CD14-positive monocyte (primary cell): ENCODE data around the gene MYBPHL. TPM values are rescaled to one million over a fixed set of nuclear protein-coding genes. Genes with fewer than 3 reads are reported as not detected.

Source experiments
- DNase-seq, 3 donors: peaks; one replicate each; pipeline ENCODE4 v3.0.0-alpha.2; 2011 to 2022
- H2AFZ ChIP-seq: 2 replicates; pipeline ENCODE4 v1.6.0; 2012; ENCODE audit warnings: mild to moderate bottlenecking, low read depth, low read length, inconsistent platforms; ENCODE audit not compliant: insufficient read depth, poor library complexity, severe bottlenecking
- H3K27ac ChIP-seq, 2 donors: 1 replicate in 1 of 2; 2 replicates in 1 of 2; pipeline ENCODE4 v1.5.1; 2012 to 2013; ENCODE audit warnings: low read length in 2 of 2, control low read depth in 1 of 2, inconsistent platforms in 1 of 2, low read depth in 1 of 2, mild to moderate bottlenecking in 1 of 2
- H3K27me3 ChIP-seq, 2 donors: one replicate each; pipeline versions ENCODE4 v1.6.0 to v1.6.1; 2011 to 2013; ENCODE audit warnings: low read length in 2 of 2; ENCODE audit not compliant: control insufficient read depth in 2 of 2, insufficient read depth in 2 of 2
- H3K36me3 ChIP-seq, 2 donors: replicated peaks in 1 of 2; 1 replicate in 1 of 2; 2 replicates in 1 of 2; pipeline versions ENCODE4 v1.5.1 to v1.6.1; 2012 to 2013; ENCODE audit warnings: low read length in 2 of 2, control low read depth in 1 of 2, inconsistent platforms in 1 of 2, mild to moderate bottlenecking in 1 of 2; ENCODE audit not compliant: insufficient read depth in 2 of 2, control insufficient read depth in 1 of 2
- H3K4me1 ChIP-seq, 2 donors: 1 replicate in 1 of 2; 2 replicates in 1 of 2; pipeline versions ENCODE4 v1.5.1 to v1.6.1; 2012 to 2013; ENCODE audit warnings: low read length in 2 of 2, control low read depth in 1 of 2, inconsistent platforms in 1 of 2, mild to moderate bottlenecking in 1 of 2, moderate library complexity in 1 of 2; ENCODE audit not compliant: insufficient read depth in 2 of 2, control insufficient read depth in 1 of 2
- H3K4me2 ChIP-seq: replicated peaks from 2 replicates; pipeline ENCODE3; 2012; ENCODE audit warnings: low read length, moderate library complexity, mild to moderate bottlenecking; ENCODE audit not compliant: poor library complexity, severe bottlenecking; ENCODE audit errors: extremely low read depth
- H3K4me3 ChIP-seq, 3 experiments: fragments of 200-600 bp in 1 of 3; sonication (generic) in 1 of 3; replicated peaks in 1 of 3; 1 replicate in 2 of 3; 2 replicates in 1 of 3; pipeline ENCODE4 v1.5.1; 2011 to 2013; ENCODE audit warnings: low read length in 3 of 3, mild to moderate bottlenecking in 3 of 3, control low read depth in 2 of 3, low read depth in 2 of 3, inconsistent platforms in 1 of 3, moderate library complexity in 1 of 3
- H3K79me2 ChIP-seq: 2 replicates; pipeline ENCODE4 v1.6.0; 2012; ENCODE audit warnings: mild to moderate bottlenecking, control low read depth, inconsistent platforms, low read length, moderate library complexity; ENCODE audit not compliant: insufficient read depth
- H3K9ac ChIP-seq: 2 replicates; pipeline ENCODE4 v1.6.0; 2017; ENCODE audit warnings: low read length, mild to moderate bottlenecking; ENCODE audit not compliant: insufficient read depth, poor library complexity, severe bottlenecking
- H3K9me3 ChIP-seq, 2 donors: replicated peaks in 1 of 2; 1 replicate in 1 of 2; 2 replicates in 1 of 2; pipeline versions ENCODE4 v1.5.1 to v1.6.1; 2012 to 2013; ENCODE audit warnings: low read length in 2 of 2, control low read depth in 1 of 2; ENCODE audit not compliant: control insufficient read depth in 1 of 2, insufficient read depth in 1 of 2
- H4K20me1 ChIP-seq: 2 replicates; pipeline ENCODE4 v1.6.0; 2012; ENCODE audit warnings: mild to moderate bottlenecking, low read length, control low read depth, moderate library complexity; ENCODE audit not compliant: insufficient read depth
- H3K27ac Mint-ChIP-seq, 7 donors: one replicate each; pipeline ENCODE4 v1.8.0; 2020; ENCODE audit warnings: mild to moderate bottlenecking in 7 of 7, mixed read lengths in 7 of 7, moderate library complexity in 6 of 7, inconsistent platforms in 2 of 7
- H3K27me3 Mint-ChIP-seq, 3 donors: one replicate each; pipeline ENCODE4 v1.8.0; 2021 to 2022; ENCODE audit warnings: low read depth in 3 of 3, mild to moderate bottlenecking in 3 of 3, mixed read lengths in 3 of 3, moderate library complexity in 3 of 3, inconsistent platforms in 1 of 3
- H3K36me3 Mint-ChIP-seq, 2 donors: one replicate each; pipeline ENCODE4 v1.8.0; 2020; ENCODE audit warnings: mixed read lengths in 2 of 2, inconsistent platforms in 1 of 2, mild to moderate bottlenecking in 1 of 2
- H3K4me1 Mint-ChIP-seq: one replicate; pipeline ENCODE4 v1.8.0; 2020; ENCODE audit warnings: mild to moderate bottlenecking, mixed read lengths
- H3K4me3 Mint-ChIP-seq, 2 donors: one replicate each; pipeline ENCODE4 v1.8.0; 2020; ENCODE audit warnings: mild to moderate bottlenecking in 2 of 2, mixed read lengths in 2 of 2, moderate library complexity in 1 of 2
- H3K9me3 Mint-ChIP-seq, 7 donors: one replicate each; pipeline ENCODE4 v1.8.0; 2020 to 2022; ENCODE audit warnings: mixed read lengths in 7 of 7, mild to moderate bottlenecking in 6 of 7, moderate library complexity in 6 of 7, inconsistent platforms in 2 of 7
- WGBS: methylation state at CpG from one replicate; pipeline ENCODE4 v1.1.5; 2013; ENCODE audit warnings: missing lambda C conversion rate; ENCODE audit not compliant: insufficient coverage; 5-methylcytosine and 5-hydroxymethylcytosine counted together
- intact Hi-C, 2 donors: fragments of 100-400 bp; cut with micrococcal nuclease; formaldehyde crosslinking; loops; one replicate each; pipeline versions ENCODE4 v1.15.0 to v1.15.1; 2023
- polyA plus RNA-seq, 3 donors: library from polyadenylated mRNA; depleted of rRNA in 1 of 3; unstranded in 2 of 3; stranded (reverse) in 1 of 3; fragments of 300-500 nt in 2 of 3; fragments of >200 nt in 1 of 3; fragmentation: Illumina TruSeq in 2 of 3; gene quantifications; 1 replicate in 2 of 3; 2 replicates in 1 of 3; pipeline ENCODE4 v1.2.3, GENCODE V29; 2012 to 2021
- TF ChIP-seq, protein P1 (sequence below): fragments of 200-600 bp; IDR thresholded peaks from one replicate; pipeline ENCODE4 v1.8.0; 2022; ENCODE audit warnings: antibody characterized with exemption, mild to moderate bottlenecking

The MYBPHL gene
- polyA plus RNA-seq, 3 donors, result 0.13 TPM; not detected in 2

DNA sequence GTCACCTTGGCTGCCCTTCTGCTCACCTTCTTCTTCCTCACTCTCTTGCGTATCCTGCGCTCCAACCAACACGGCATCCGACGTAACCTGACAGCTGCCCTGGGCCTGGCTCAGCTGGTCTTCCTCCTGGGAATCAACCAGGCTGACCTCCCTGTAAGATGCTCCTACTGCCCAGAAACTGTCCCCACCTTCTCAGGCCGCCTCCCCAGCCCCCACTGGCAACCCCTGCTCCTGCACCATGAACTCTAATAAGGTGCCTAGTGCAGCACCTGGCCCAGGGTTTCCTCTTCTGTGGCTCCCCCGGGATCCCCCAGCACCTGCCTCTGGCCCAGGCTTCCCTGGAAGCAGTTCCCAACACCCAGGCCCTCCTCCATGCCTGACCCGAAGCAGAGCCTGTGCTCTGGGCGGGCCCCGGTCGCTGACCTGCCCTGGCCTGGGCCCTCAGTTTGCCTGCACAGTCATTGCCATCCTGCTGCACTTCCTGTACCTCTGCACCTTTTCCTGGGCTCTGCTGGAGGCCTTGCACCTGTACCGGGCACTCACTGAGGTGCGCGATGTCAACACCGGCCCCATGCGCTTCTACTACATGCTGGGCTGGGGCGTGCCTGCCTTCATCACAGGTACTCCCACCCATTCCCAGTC lies 36.7 kb downstream of the MYBPHL start:
- H2AFZ ChIP-seq, result no peak overlapping the region
- no peaks in the 10 kb centered on the region for H3K27me3 ChIP-seq
- peaks cover 0 to 3% (median 0%) of the 10 kb centered on the region in 7 donors for H3K9me3 Mint-ChIP-seq
- peaks cover 14% of the 10 kb centered on the region for H3K4me1 Mint-ChIP-seq
- 90% methylated on average over 17 of the region's 17 CpGs for WGBS
- intact Hi-C loops, result loop anchor here in 1 of 2 donors (5.0 to 10.0 kb wide), 2 partner anchors 32 to 265 kb away; partner anchors contain the start of gene GPR61
- H3K4me1 ChIP-seq, result peaks cover 7 to 16% of the 10 kb centered on the region in 2 donors
- H3K4me3 ChIP-seq, result no peak overlapping the region
- H3K36me3 Mint-ChIP-seq, result no peaks in the 10 kb centered on the region
- H3K27ac Mint-ChIP-seq, result peak overlapping the region in 1 of 7 donors; percentile 79
- H3K27me3 Mint-ChIP-seq, result peaks cover 6 to 10% (median 10%) of the 10 kb centered on the region in 3 donors
- H3K9ac ChIP-seq, result no peak overlapping the region
- no peak overlapping the region for H3K27ac ChIP-seq
- H3K4me2 ChIP-seq, result no peak overlapping the region
- H3K4me3 Mint-ChIP-seq, result no peak overlapping the region
- no peaks in the 10 kb centered on the region for H3K9me3 ChIP-seq
- no peaks in the 10 kb centered on the region for H3K36me3 ChIP-seq
- H4K20me1 ChIP-seq, result no peaks in the 10 kb centered on the region
- DNase-seq, result no peak
- no peaks in the 10 kb centered on the region for H3K79me2 ChIP-seq
- TF ChIP-seq, protein P1, sequence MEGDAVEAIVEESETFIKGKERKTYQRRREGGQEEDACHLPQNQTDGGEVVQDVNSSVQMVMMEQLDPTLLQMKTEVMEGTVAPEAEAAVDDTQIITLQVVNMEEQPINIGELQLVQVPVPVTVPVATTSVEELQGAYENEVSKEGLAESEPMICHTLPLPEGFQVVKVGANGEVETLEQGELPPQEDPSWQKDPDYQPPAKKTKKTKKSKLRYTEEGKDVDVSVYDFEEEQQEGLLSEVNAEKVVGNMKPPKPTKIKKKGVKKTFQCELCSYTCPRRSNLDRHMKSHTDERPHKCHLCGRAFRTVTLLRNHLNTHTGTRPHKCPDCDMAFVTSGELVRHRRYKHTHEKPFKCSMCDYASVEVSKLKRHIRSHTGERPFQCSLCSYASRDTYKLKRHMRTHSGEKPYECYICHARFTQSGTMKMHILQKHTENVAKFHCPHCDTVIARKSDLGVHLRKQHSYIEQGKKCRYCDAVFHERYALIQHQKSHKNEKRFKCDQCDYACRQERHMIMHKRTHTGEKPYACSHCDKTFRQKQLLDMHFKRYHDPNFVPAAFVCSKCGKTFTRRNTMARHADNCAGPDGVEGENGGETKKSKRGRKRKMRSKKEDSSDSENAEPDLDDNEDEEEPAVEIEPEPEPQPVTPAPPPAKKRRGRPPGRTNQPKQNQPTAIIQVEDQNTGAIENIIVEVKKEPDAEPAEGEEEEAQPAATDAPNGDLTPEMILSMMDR, result no peak

DNA sequence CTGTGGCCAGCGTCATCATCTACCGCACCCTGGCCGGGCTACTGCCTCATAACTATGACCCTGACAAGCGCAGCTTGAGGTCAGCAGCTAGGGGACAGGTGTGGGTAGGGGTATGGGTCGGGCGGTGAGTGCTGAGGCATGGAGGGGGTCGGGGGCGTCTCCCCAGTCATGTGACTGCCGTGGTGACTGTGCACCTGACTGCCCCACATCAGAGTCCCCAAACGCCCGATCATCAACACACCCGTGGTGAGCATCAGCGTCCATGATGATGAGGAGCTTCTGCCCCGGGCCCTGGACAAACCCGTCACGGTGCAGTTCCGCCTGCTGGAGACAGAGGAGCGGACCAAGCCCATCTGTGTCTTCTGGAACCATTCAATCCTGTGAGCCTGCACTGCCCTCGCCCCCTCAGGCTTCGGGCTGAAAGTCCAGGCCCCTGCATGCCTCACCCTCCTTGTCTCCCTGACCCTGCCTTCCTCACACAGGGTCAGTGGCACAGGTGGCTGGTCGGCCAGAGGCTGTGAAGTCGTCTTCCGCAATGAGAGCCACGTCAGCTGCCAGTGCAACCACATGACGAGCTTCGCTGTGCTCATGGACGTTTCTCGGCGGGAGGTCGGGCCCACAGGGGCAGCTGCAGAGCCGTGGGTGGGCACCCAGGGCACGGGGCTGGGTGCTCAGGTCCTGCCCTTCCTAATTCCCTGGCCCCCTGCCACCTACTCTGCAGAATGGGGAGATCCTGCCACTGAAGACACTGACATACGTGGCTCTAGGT lies 37.4 kb downstream of the MYBPHL start:
- 94% methylated on average over 33 of the region's 33 CpGs for WGBS
- intact Hi-C loops, result loop anchor here in 1 of 2 donors (5.0 kb wide), 1 partner anchor 33 kb away; no protein-coding TSS in a partner anchor

More for the DNA sequence above, 37.4 kb downstream of the MYBPHL start:
- no peak overlapping the region for H3K4me3 ChIP-seq
- H3K27me3 ChIP-seq, result no peaks in the 10 kb centered on the region
- H3K4me1 ChIP-seq, result peaks cover under 1 to 9% of the 10 kb centered on the region in 2 donors
- H3K9ac ChIP-seq, result no peak overlapping the region
- no peak overlapping the region for H3K27ac ChIP-seq
- Mint-ChIP-seq H3K9me3 (peaks cover 0 to 3% (median 0%) of the 10 kb centered on the region in 7 donors), H3K27ac (no peak overlapping the region), H3K4me3 (no peak overlapping the region), H3K27me3 (peaks cover 3 to 6% (median 4%) of the 10 kb centered on the region in 3 donors), H3K36me3 (no peaks in the 10 kb centered on the region), H3K4me1 (peaks cover 7% of the 10 kb centered on the region)
- no peak overlapping the region for H2AFZ ChIP-seq
- DNase-seq, result no peak
- no peak overlapping the region for H3K4me2 ChIP-seq
- TF ChIP-seq, protein P1, result no peak
- H3K36me3 ChIP-seq, result no peaks in the 10 kb centered on the region
- no peaks in the 10 kb centered on the region for H3K9me3 ChIP-seq
- H4K20me1 ChIP-seq, result no peaks in the 10 kb centered on the region
- no peaks in the 10 kb centered on the region for H3K79me2 ChIP-seq
